Activated CD8-positive, alpha-beta T cell treated with anti-CD3 and anti-CD28 coated beads for 36 hours (primary cell): ENCODE data around the gene MRPL34. TPM values are rescaled to one million over a fixed set of nuclear protein-coding genes. Genes with fewer than 3 reads are reported as not detected.

Source experiments
- ATAC-seq: fragments of 200-7000 bp; cut with Tn5 transposase; one replicate; pipeline ENCODE4 v1.10.0; 2021; ENCODE audit warnings: mild to moderate bottlenecking, moderate library complexity
- CTCF ChIA-PET: fragments of 350-600 bp; sonication (Branson Sonifier 250); formaldehyde crosslinking; loops from one replicate; lab custom pipeline; 2021; ENCODE audit warnings: antibody characterized with exemption; lab: Charles Lee
- POLR2A ChIA-PET: fragments of 350-600 bp; sonication (Branson Sonifier 250); formaldehyde crosslinking; loops from one replicate; lab custom pipeline; 2021; ENCODE audit warnings: antibody characterized with exemption; lab: Charles Lee
- DNase-seq: peaks from one replicate; pipeline ENCODE4 v3.0.0-alpha.2; 2020
- H3K27ac Mint-ChIP-seq: one replicate; pipeline ENCODE4 v1.8.0; 2021; ENCODE audit warnings: mild to moderate bottlenecking, mixed read lengths
- H3K27me3 Mint-ChIP-seq: one replicate; pipeline ENCODE4 v1.8.0; 2021; ENCODE audit warnings: mixed read lengths
- H3K36me3 Mint-ChIP-seq: one replicate; pipeline ENCODE4 v1.8.0; 2021; ENCODE audit warnings: low read depth, mixed read lengths
- H3K4me1 Mint-ChIP-seq: one replicate; pipeline ENCODE4 v1.8.0; 2021; ENCODE audit warnings: low read depth, mixed read lengths
- H3K4me3 Mint-ChIP-seq: one replicate; pipeline ENCODE4 v1.8.0; 2021; ENCODE audit warnings: mild to moderate bottlenecking, moderate library complexity, mixed read lengths
- H3K9me3 Mint-ChIP-seq: one replicate; pipeline ENCODE4 v1.8.0; 2021; ENCODE audit warnings: mixed read lengths
- intact Hi-C: fragments of 100-400 bp; cut with micrococcal nuclease; formaldehyde crosslinking; loops from one replicate; pipeline ENCODE4 v1.10.0; 2022
- total RNA-seq, 2 experiments: library from RNA; stranded (reverse); gene quantifications; one replicate each; pipeline ENCODE4 v1.2.3, GENCODE V29; 2021
- TF ChIP-seq, protein P1 (sequence below): fragments of 200-600 bp; IDR thresholded peaks from one replicate; pipeline ENCODE4 v1.8.0; 2022; ENCODE audit warnings: antibody characterized with exemption, mild to moderate bottlenecking

The MRPL34 gene
- total RNA-seq, 2 experiments from 2014 or later = 101 to 107 TPM

DNA sequence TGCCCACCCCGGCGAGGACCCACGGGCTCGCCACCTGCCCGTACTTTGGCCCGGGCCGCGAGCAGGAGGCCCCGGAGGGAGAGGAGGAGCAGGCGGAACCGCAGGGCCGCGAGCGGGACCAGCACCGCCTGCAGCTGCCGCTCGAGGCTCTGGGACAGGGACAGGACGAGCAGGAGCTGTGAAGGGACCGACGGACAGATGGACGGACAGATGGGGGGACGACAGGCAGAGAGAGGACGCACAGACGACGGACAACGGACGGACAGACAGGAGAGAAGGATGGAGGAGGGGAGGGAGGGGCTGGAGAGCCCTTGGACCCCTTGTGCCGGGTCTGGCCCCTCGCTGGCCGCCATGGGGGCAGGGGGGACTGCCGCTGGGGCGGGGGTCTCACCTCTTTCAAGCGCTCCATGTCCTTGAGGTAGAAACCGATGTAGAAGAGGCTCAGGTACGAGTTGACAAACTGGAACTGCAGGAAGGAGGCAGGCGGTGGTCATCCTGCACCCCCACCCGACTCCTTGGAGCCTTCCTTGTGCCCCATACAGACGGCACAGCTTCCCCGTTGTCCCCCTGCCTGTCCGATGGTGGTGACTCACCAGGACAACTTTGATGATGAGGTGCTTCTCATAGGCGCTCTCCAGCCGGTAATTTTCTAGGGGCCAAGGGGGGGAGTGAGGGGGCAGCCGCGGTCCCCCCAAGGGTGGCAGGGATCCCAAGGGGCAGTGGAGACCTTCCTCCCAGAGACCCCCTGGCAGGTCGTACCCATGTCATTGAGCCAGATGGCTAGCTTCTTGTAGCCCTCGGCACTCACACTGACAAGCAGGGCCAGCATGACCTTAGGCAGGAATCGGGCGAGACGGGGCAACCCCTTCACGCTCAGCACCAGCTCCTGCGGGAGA is 23.9 kb downstream of the MRPL34 start:
- peaks cover 17% of the 10 kb centered on the region for H3K4me1 Mint-ChIP-seq
- intact Hi-C loops = no loop called here
- ATAC-seq (no peak), DNase-seq (no peak)
- H3K4me3 Mint-ChIP-seq = peak overlapping the region; percentile 57
- no peak overlapping the region for H3K27ac Mint-ChIP-seq
- no peaks in the 10 kb centered on the region for H3K27me3 Mint-ChIP-seq
- H3K36me3 Mint-ChIP-seq = no peaks in the 10 kb centered on the region
- ChIA-PET CTCF (interaction anchor here (1.7 kb wide), 1 partner anchor 56 kb away, joined by 5 read pairs; no protein-coding TSS in a partner anchor), POLR2A (interaction anchor here (0.5 to 1.4 kb wide), 4 partner anchors 20 to 27 kb away, joined by 3 to 4 read pairs (median 3); partner anchors contain the start of genes ABHD8, DDA1 and MRPL34)
- TF ChIP-seq, protein P1, sequence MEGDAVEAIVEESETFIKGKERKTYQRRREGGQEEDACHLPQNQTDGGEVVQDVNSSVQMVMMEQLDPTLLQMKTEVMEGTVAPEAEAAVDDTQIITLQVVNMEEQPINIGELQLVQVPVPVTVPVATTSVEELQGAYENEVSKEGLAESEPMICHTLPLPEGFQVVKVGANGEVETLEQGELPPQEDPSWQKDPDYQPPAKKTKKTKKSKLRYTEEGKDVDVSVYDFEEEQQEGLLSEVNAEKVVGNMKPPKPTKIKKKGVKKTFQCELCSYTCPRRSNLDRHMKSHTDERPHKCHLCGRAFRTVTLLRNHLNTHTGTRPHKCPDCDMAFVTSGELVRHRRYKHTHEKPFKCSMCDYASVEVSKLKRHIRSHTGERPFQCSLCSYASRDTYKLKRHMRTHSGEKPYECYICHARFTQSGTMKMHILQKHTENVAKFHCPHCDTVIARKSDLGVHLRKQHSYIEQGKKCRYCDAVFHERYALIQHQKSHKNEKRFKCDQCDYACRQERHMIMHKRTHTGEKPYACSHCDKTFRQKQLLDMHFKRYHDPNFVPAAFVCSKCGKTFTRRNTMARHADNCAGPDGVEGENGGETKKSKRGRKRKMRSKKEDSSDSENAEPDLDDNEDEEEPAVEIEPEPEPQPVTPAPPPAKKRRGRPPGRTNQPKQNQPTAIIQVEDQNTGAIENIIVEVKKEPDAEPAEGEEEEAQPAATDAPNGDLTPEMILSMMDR = no peak
- no peaks in the 10 kb centered on the region for H3K9me3 Mint-ChIP-seq

DNA sequence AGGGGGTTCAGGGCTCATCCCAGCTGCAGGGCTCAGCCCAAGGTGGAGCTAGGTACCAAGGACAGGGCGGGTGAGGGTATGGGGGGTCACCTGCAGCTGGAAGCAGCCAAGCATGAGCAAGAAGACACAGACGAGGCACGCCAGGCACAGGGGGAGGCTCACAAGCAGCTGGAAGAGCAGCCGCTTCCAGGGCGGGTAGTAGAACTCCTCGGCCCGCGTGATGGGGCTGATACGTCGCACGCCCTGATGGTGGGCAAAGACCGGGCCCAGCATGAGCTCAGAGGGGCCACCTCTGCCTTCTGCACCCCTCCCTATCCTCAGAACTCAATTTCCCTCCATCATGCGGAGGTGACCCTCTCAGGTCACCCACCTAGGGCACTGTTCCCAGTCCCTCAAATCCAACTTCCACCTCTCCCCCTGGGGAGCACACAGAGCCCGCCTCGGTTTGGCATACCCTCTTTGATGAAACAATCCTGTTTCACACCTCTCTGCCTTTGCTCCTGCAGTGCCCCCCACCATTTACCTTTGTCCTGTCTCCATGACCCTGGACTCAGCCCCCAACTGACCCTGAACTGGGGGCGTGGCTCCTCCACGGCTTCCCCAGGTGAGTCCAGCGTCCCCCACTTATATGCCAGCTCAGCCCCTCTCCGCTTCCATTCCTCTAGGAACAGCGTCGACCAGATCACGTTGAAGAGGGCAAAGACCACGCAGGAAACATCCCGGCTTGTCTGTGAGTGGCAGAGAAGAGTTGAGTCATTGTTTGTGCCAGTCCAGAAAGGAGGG is 24.8 kb downstream of the MRPL34 start:
- CTCF ChIA-PET = interaction anchor here (0.8 to 1.7 kb wide), 2 partner anchors 25 to 56 kb away, joined by 3 to 5 read pairs; partner anchors contain the start of gene MRPL34
- Mint-ChIP-seq H3K9me3 (no peaks in the 10 kb centered on the region), H3K27ac (no peak overlapping the region), H3K4me1 (peaks cover 23% of the 10 kb centered on the region), H3K4me3 (no peak overlapping the region), H3K36me3 (no peaks in the 10 kb centered on the region), H3K27me3 (no peaks in the 10 kb centered on the region)
- ATAC-seq = no peak
- intact Hi-C loops = no loop called here
- POLR2A ChIA-PET = interaction anchor here (0.7 to 1.4 kb wide), 3 partner anchors 8 to 27 kb away, joined by 3 to 5 read pairs (median 3); partner anchors contain the start of genes ABHD8 and MRPL34
- TF ChIP-seq, protein P1 = no peak
- no peak for DNase-seq

DNA sequence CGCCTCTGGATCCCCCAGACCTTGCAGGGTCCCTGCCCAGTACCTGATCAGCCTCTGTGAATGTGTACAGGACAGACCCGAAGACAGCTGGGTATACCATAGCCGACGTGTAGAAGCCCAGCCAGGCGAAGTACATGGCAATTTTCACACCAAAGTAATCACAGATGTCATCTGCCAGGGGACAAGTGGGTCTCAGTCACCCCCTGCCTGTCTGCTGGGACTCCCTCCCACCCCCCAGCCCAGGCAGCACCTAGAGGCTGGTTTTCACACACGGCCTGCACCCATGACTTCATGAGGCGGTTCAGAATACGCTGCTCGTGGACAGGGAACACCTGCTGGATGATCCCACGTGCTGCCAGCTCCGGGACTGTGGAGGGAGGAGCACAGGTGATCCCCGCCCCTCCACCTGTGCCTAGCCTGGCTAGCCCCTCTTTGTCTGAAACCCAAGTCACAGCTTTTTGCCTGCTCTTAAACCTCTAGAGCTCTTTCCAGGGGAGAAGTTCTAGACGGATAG is 25.4 kb downstream of the MRPL34 start:
- ATAC-seq (no peak), DNase-seq (no peak)
- Mint-ChIP-seq H3K4me3 (no peak overlapping the region), H3K4me1 (peaks cover 25% of the 10 kb centered on the region), H3K9me3 (no peaks in the 10 kb centered on the region), H3K27ac (no peak overlapping the region), H3K27me3 (no peaks in the 10 kb centered on the region), H3K36me3 (no peaks in the 10 kb centered on the region)
- ChIA-PET CTCF (interaction anchor here (0.8 to 1.5 kb wide), 3 partner anchors 26 to 73 kb away, joined by 3 to 5 read pairs (median 4); partner anchors contain the start of gene MRPL34), POLR2A (interaction anchor here (1.4 kb wide), 1 partner anchor 9 kb away, joined by 5 read pairs; no protein-coding TSS in a partner anchor)
- TF ChIP-seq, protein P1 = no peak
- intact Hi-C loops = no loop called here

GRCh38 chr19:17332360-17332676 is 26.6 kb downstream of the MRPL34 start:
- DNase-seq (no peak), ATAC-seq (no peak)
- H3K27ac Mint-ChIP-seq = no peak overlapping the region
- ChIA-PET CTCF (interaction anchor here (1.1 to 1.8 kb wide), 8 partner anchors 13 to 109 kb away, joined by 3 to 7 read pairs (median 4); partner anchors contain the start of gene MRPL34), POLR2A (interaction anchor here (2.3 kb wide), 1 partner anchor 8 kb away, joined by 9 read pairs; no protein-coding TSS in a partner anchor)
- H3K4me3 Mint-ChIP-seq = no peak overlapping the region
- intact Hi-C loops = no loop called here
- TF ChIP-seq, protein P1 = no peak
- H3K36me3 Mint-ChIP-seq = no peaks in the 10 kb centered on the region
- no peaks in the 10 kb centered on the region for H3K9me3 Mint-ChIP-seq
- H3K27me3 Mint-ChIP-seq = no peaks in the 10 kb centered on the region
- H3K4me1 Mint-ChIP-seq = peaks cover 26% of the 10 kb centered on the region
